Prostate gland (tissue), 2 donors: Measurements from ENCODE around the gene MAP3K20. TPM values are rescaled to one million over a fixed set of nuclear protein-coding genes. Genes with fewer than 3 reads are reported as not detected.

ENCODE experiments used
- DNase-seq: peaks from one replicate; pipeline ENCODE4 v3.0.0-alpha.2; 2019; ENCODE audit warnings: low spot score
- H3K27ac ChIP-seq, 2 donors: fragments of 200-600 bp; sonication (generic); 2 replicates each; pipeline ENCODE4 v1.5.1; 2017 to 2019
- H3K27me3 ChIP-seq: fragments of 200-600 bp; sonication (generic); replicated peaks from 2 replicates; pipeline ENCODE4 v1.5.1; 2019; ENCODE audit not compliant: insufficient read depth
- H3K36me3 ChIP-seq, 2 donors: fragments of 200-600 bp; sonication (generic); 1 replicate in 1 of 2; 2 replicates in 1 of 2; pipeline versions ENCODE4 v1.5.1 to v1.8.1; 2017 to 2019
- H3K4me1 ChIP-seq: fragments of 200-600 bp; sonication (generic); replicated peaks from 2 replicates; pipeline ENCODE4 v1.5.1; 2019
- H3K4me3 ChIP-seq, 2 donors: fragments of 200-600 bp; sonication (generic); 2 replicates each; pipeline ENCODE4 v1.5.1; 2017 to 2019
- H3K9me3 ChIP-seq: fragments of 200-600 bp; sonication (generic); 2 replicates; pipeline ENCODE4 v1.5.1; 2017
- POLR2A ChIP-seq: fragments of 450-650 bp; IDR thresholded peaks from one replicate; pipeline ENCODE4 v1.6.1; 2016; ENCODE audit warnings: antibody characterized with exemption, mild to moderate bottlenecking
- POLR2AphosphoS5 ChIP-seq: sonication (generic); formaldehyde crosslinking; IDR thresholded peaks from one replicate; pipeline ENCODE4 v1.6.1; 2017; ENCODE audit warnings: antibody characterized with exemption
- WGBS: methylation state at CpG from one replicate; pipeline ENCODE4 v1.1.5; 2018; 5-methylcytosine and 5-hydroxymethylcytosine counted together
- intact Hi-C: fragments of 100-400 bp; cut with DNase I; formaldehyde crosslinking; loops from one replicate; pipeline ENCODE4 v1.14.2; 2022
- total RNA-seq, 2 donors: library from RNA; depleted of rRNA; stranded (reverse); fragments of >200 nt; gene quantifications; one replicate each; pipeline ENCODE4 v1.1.0, GENCODE V29; 2016
- TF ChIP-seq, protein P1 (sequence below), 4 experiments: fragments of 200-600 bp in 2 of 4; fragments of 450-650 bp in 2 of 4; sonication (generic) in 2 of 4; IDR thresholded peaks; 1 replicate in 3 of 4; 2 replicates in 1 of 4; pipeline ENCODE4 v1.5.1; 2016 to 2019; ENCODE audit warnings: antibody characterized with exemption in 4 of 4, mild to moderate bottlenecking in 2 of 4, moderate library complexity in 2 of 4

MAP3K20 gene
- total RNA-seq, 2 donors from 2014 or later, result 28.9 to 48.8 TPM

DNA sequence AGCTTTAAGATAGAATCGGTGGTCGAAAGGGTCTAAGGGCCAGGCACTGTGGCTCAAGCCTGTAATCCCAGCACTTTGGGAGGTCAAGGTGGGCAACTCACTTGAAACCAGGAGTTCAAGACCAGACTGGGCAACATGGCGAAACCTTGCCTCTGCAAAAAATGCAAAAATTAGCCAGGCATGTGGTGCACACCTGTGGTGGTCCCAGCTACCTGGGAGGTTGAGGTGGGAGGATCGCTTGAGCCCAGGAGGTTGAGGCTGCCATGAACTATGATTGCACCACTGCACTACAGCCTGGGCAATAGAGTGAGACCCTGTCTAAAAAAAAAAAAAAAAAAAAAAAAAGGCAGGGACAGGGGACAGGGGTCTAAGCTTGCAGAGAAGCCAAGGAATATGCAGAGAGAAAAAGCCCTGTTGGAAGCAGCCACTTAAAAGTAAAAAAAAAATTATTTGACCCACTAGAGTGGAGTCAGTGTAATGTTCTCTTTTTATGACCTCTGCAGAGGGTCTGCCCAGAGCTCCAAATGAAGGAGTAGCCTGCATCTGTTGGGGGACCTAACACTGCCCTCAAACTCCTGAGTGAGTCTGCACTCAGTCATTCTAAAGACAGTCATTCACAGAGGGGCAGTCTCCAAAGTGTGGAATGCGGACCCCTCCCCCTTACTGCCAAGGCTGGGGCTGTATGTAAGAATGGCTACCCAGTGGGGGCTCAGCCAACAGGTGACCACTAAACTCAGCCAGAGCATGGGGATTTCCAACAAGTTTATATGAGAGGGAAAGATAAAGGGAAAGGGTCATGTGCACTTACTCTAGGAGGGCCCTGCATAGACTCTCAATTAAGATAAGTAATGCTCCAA, 160.5 kb downstream of the MAP3K20 start:
- Histone ChIP-seq H3K4me3 (no peak overlapping the region), H3K4me1 (no peaks in the 10 kb centered on the region), H3K27ac (no peak overlapping the region), H3K36me3 (no peaks in the 10 kb centered on the region), H3K27me3 (no peaks in the 10 kb centered on the region), H3K9me3 (no peaks in the 10 kb centered on the region)
- intact Hi-C loops, result no loop called here
- WGBS, result 96% methylated on average over 5 of the region's 5 CpGs
- TF ChIP-seq POLR2AphosphoS5 (no peak), POLR2A (no peak)
- TF ChIP-seq, protein P1, sequence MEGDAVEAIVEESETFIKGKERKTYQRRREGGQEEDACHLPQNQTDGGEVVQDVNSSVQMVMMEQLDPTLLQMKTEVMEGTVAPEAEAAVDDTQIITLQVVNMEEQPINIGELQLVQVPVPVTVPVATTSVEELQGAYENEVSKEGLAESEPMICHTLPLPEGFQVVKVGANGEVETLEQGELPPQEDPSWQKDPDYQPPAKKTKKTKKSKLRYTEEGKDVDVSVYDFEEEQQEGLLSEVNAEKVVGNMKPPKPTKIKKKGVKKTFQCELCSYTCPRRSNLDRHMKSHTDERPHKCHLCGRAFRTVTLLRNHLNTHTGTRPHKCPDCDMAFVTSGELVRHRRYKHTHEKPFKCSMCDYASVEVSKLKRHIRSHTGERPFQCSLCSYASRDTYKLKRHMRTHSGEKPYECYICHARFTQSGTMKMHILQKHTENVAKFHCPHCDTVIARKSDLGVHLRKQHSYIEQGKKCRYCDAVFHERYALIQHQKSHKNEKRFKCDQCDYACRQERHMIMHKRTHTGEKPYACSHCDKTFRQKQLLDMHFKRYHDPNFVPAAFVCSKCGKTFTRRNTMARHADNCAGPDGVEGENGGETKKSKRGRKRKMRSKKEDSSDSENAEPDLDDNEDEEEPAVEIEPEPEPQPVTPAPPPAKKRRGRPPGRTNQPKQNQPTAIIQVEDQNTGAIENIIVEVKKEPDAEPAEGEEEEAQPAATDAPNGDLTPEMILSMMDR (IDR thresholded peaks at IDR 0.05), result no peak
- DNase-seq, result no peak

DNA sequence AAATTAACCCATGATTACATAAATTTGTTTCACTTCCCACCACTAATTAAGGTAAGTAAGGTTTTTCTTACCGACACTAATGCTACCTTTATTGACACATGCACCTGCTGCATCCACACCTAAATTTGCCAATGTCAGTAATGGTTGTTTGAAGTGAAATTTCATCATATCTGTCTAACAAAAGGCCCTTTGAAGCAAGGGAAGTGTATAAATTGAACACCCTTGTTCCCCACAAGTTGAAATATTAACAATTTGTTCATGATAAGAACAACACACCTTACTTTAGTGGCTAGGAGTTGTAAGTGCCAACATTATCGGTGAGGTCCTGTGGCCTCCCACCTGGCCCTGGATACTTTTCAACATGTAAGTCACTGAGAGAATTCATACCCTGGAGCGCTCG, 162.7 kb downstream of the MAP3K20 start:
- 71% methylated on average over 4 of the region's 4 CpGs for WGBS
- Histone ChIP-seq H3K27ac (no peak overlapping the region), H3K4me1 (no peaks in the 10 kb centered on the region), H3K36me3 (no peaks in the 10 kb centered on the region), H3K4me3 (no peak overlapping the region), H3K27me3 (no peaks in the 10 kb centered on the region), H3K9me3 (no peaks in the 10 kb centered on the region)
- intact Hi-C loops, result no loop called here
- no peak for DNase-seq
- TF ChIP-seq POLR2AphosphoS5, result no peak
- no peak for TF ChIP-seq POLR2A
- TF ChIP-seq, protein P1 (IDR thresholded peaks at IDR 0.05), result no peak

DNA sequence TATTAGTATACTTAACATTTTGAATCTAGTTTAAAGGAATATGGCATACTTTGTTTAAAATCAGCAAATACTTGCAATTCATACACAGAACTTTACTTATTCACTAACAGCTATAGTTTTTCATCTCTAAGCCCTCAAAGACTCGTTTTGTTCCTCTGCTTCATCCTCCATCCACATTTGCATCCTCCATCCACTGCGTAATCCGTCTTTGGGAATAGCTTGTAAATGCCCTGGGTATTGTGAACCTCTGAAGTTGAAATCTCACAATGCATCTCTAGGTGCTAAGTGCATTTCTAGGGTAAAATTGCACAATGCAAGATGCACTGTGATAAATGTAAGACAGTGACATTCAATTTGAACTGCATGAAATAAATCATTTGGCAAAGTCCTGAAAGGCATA, 163.2 kb downstream of the MAP3K20 start:
- intact Hi-C loops, result no loop called here
- Histone ChIP-seq H3K36me3 (no peaks in the 10 kb centered on the region), H3K27me3 (no peaks in the 10 kb centered on the region), H3K27ac (no peak overlapping the region), H3K4me3 (no peak overlapping the region), H3K9me3 (no peaks in the 10 kb centered on the region), H3K4me1 (no peaks in the 10 kb centered on the region)
- 77% methylated on average over 3 of the region's 3 CpGs for WGBS
- no peak for DNase-seq
- TF ChIP-seq, protein P1 (IDR thresholded peaks at IDR 0.05), result no peak
- no peak for TF ChIP-seq POLR2A
- TF ChIP-seq POLR2AphosphoS5, result no peak

DNA sequence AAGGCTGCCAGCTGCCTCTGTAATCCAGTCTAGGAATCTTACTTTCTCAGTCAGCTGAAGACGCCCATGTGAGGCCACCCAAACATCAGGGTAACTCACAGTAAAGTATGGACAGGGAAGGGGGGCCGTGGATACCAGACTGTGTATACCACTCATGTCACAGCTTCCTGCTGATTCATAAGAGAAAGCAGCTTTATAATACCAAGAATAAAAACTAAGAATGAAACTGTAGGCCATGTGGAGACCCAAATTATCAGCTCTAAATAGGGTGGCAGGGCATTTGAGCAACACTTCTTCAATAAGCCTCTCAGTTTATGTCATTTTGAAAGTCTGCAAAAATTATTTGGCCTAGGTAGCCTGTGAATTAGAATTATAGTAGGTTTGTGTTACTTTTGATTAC, 164.0 kb downstream of the MAP3K20 start:
- Histone ChIP-seq H3K4me3 (no peak overlapping the region), H3K27ac (no peak overlapping the region), H3K9me3 (no peaks in the 10 kb centered on the region), H3K27me3 (no peaks in the 10 kb centered on the region), H3K36me3 (no peaks in the 10 kb centered on the region), H3K4me1 (no peaks in the 10 kb centered on the region)
- DNase-seq, result no peak
- TF ChIP-seq POLR2AphosphoS5, result no peak
- no peak for TF ChIP-seq POLR2A
- TF ChIP-seq, protein P1 (IDR thresholded peaks at IDR 0.05), result no peak
- WGBS, result 75% methylated on average over 2 of the region's 2 CpGs
- intact Hi-C loops, result no loop called here

DNA sequence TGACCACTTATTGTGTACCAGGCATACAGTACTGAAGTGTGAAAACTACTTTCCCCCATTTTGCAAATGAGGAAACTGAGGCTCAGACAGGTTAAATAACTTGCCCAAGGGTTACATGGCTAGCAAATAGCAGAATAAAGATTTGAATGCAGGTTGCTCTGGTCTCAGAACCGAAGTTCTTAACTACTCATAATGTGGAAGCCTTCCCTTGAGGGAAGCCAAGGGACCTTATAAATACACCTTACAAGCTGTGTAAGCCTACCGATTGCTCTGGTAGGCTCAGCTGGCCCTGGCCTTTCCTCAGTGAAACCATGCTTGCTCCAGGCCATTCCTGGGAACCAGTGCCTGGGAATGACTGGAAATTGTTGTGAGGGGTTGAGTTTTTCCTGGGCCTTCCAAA, 164.4 kb downstream of the MAP3K20 start:
- intact Hi-C loops, result no loop called here
- Histone ChIP-seq H3K9me3 (no peaks in the 10 kb centered on the region), H3K27me3 (no peaks in the 10 kb centered on the region), H3K4me3 (no peak overlapping the region), H3K4me1 (no peaks in the 10 kb centered on the region), H3K36me3 (no peaks in the 10 kb centered on the region), H3K27ac (no peak overlapping the region)
- no peak for TF ChIP-seq POLR2A
- TF ChIP-seq, protein P1 (IDR thresholded peaks at IDR 0.05), result no peak
- TF ChIP-seq POLR2AphosphoS5, result no peak
- no peak for DNase-seq
- WGBS, result 95% methylated on average over 2 of the region's 2 CpGs
